ENCODE measurements around the gene REEP3.
A peak's percentile ranks its signal among the peaks of the same experiment; 100 is the strongest.

DNA sequence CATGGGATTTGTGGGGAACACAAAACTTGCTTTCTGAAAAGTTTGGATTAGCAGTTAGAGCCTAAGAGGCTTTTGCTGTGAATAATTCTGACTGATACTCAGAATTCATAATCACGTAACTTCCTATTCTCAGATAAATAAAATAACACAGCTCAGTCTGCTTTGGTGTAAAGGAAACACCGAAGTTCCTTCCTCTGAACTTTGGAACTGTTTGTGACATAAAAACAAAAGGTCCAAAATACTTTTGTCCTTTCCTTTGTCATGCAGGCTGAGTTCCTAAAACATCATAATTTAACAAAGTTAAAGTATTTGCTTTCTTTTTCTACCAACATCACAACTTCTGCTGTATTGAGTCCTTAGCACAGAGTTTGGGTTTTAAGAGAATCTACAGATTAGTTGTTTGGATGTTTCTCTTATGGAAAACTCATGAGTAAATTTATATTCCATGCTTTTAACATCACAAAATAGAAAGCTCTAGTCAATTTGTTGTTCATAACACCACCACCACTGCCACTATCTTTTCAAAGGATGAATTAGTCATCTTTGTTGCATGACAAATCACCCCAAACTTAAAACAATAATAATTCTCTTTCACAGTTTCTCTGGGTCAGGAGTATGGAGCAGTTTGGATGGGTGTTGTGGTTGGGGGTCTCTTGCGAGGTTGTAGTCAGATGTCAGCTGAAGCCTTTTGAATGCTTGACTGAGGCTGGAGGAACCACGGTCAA is 123.4 kb downstream of the REEP3 start:
- TF ChIP-seq, protein P1, sequence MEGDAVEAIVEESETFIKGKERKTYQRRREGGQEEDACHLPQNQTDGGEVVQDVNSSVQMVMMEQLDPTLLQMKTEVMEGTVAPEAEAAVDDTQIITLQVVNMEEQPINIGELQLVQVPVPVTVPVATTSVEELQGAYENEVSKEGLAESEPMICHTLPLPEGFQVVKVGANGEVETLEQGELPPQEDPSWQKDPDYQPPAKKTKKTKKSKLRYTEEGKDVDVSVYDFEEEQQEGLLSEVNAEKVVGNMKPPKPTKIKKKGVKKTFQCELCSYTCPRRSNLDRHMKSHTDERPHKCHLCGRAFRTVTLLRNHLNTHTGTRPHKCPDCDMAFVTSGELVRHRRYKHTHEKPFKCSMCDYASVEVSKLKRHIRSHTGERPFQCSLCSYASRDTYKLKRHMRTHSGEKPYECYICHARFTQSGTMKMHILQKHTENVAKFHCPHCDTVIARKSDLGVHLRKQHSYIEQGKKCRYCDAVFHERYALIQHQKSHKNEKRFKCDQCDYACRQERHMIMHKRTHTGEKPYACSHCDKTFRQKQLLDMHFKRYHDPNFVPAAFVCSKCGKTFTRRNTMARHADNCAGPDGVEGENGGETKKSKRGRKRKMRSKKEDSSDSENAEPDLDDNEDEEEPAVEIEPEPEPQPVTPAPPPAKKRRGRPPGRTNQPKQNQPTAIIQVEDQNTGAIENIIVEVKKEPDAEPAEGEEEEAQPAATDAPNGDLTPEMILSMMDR (IDR thresholded peaks at IDR 0.05): no peak
- TF ChIP-seq POLR2A (IDR thresholded peaks at IDR 0.05): peak in 1 of 2 donors; percentile 7

Data from thyroid gland (tissue), 4 donors.